HG02970 (cell line): Measurements from ENCODE around the gene MYF5.

Experiments used
- ATAC-seq: cut with Tn5 transposase; IDR thresholded peaks from one replicate; pipeline ENCODE4 v1.9.1; 2021; ENCODE audit warnings: mild to moderate bottlenecking, moderate library complexity, moderate number of reproducible peaks; ENCODE audit not compliant: unreplicated experiment, low FRiP score

Gene MYF5

DNA sequence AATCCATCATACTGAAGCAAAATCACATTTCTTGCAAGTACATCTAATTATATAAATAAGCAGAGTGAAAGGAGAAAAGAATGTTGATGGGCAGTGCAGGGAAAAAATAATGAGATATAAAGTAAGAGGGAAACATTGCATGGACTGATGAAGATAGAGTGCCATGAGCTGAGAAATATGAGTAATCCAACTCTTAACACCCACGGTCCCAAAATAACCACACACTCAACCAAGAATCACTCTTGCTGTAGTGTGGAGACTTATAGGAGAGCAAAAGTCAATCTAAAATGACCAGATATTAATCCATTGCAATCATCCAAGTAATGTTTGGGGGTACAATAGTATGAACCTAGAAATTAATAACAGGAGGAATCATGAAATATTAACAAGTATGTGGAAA is 40.2 kb downstream of the MYF5 start:
- no peak for ATAC-seq

GRCh38 chr12:80761838-80762237 is 45.1 kb downstream of the MYF5 start:
- no peak for ATAC-seq

DNA sequence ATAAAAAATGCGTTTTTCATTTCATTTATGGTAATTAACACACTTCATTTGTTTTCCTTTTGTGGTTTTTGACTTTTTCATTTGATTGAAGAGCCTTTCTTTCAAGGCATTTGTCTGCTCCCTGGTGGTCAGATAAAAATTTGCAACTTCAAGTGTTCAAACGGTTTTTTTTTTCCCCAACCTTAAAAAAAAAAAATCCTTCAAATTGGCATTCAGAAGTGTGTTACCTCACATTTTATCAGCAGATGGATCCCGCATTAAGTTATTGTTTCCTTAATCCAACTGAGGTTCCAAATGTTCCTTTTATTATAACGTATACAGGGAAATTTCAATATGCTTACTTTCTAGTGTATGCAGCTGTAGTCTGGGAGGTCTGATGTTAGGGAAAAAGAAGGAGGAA is 47.2 kb downstream of the MYF5 start:
- no peak for ATAC-seq

DNA sequence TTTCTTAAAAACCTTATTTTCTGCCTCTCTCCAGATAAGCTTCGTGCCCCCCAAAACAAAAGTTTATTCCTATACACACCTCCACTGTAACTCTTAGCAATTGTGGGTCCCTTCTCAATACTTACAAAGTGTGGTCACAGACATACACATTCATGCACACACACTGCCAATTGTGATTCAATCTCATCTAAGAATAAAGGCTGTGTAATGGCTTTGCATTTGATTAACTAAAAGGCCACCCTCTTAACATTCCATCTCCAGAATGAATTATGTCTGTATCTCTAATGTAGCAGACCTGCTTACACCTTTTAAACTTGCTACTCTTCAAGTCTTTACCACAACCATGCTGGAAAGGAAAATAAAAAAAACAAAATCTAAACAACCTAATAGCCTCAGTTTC is 49.5 kb downstream of the MYF5 start:
- ATAC-seq: no peak

DNA sequence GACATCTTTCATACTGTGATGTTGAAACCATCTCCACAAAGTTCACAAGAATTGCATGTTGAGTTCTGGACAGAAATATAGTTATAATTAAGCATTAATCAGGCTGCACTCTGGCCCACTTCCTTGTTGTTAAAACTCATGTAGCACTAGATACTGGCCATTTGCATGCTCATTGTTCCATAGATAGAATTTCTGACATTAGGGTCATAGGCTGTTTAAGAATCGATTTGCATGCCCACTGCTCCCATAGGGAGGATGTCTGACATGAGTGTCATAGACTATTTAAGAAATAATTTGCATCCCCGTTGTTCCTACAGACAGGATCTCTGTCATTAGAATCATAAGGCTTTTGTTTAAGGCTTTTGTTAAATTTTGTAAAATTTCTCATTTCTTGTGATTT is 50.2 kb downstream of the MYF5 start:
- peak; percentile 64 for ATAC-seq
